ENCODE measurements around the gene METRNL. TPM values are rescaled to one million over a fixed set of nuclear protein-coding genes. Genes with fewer than 3 reads are reported as not detected.

Gene METRNL, protein sequence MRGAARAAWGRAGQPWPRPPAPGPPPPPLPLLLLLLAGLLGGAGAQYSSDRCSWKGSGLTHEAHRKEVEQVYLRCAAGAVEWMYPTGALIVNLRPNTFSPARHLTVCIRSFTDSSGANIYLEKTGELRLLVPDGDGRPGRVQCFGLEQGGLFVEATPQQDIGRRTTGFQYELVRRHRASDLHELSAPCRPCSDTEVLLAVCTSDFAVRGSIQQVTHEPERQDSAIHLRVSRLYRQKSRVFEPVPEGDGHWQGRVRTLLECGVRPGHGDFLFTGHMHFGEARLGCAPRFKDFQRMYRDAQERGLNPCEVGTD
- 74.2 and 90.4 TPM in 2 replicates for total RNA-seq

GRCh38 chr17:83079352-83079747 lies at the start of gene METRNL:
Gene METRNL, plus strand, starts transcription at chr17:83079609. Its CDS starts 207 bp downstream, at chr17:83079816.

Other genes with a start within 250 kb of the METRNL start
- gene ZNF750, start 239.6 kb upstream of the METRNL start, total RNA-seq, result 26.7 and 33.1 TPM in 2 replicates

All from airway epithelial cell (primary cell).